ENCODE measurements around the gene B3GNT9.

B3GNT9 gene

GRCh38 chr16:67150833-67151396, at the start of gene B3GNT9:
Gene B3GNT9 (minus strand): TSS chr16:67150998. CDS start chr16:67150485, 513 bp downstream.
- DNase-seq: peak; percentile 84

- no peak for DNase-seq
These were observed 49.7 kb upstream of the B3GNT9 start for GRCh38 chr16:67200491-67200890.

GRCh38 chr16:67199808-67200198, 49.0 kb upstream of the B3GNT9 start:
- no peak for DNase-seq

- peak; percentile 95 for DNase-seq
These were observed 48.4 kb upstream of the B3GNT9 start, which contains the start of gene ELMO3 for GRCh38 chr16:67199011-67199807. Gene ELMO3 (plus strand): TSS chr16:67199131. CDS start chr16:67199327, 196 bp downstream.

- peak; percentile 72 for DNase-seq
These were observed 47.5 kb upstream of the B3GNT9 start for GRCh38 chr16:67198238-67198734.

- no peak for DNase-seq
These were observed 46.9 kb upstream of the B3GNT9 start for GRCh38 chr16:67197704-67198103.

- no peak for DNase-seq
These were observed 46.1 kb upstream of the B3GNT9 start for GRCh38 chr16:67196881-67197280.

GRCh38 chr16:67195676-67196075, 44.9 kb upstream of the B3GNT9 start:
- no peak for DNase-seq

- no peak for DNase-seq
These were observed 43.5 kb upstream of the B3GNT9 start for GRCh38 chr16:67194260-67194659.

GRCh38 chr16:67193536-67193935, 42.7 kb upstream of the B3GNT9 start:
- no peak for DNase-seq

- DNase-seq: no peak
These were observed 42.1 kb upstream of the B3GNT9 start for GRCh38 chr16:67192781-67193361.

GRCh38 chr16:67191995-67192681, 41.3 kb upstream of the B3GNT9 start, which contains the start of gene E2F4:
Gene E2F4 (plus strand): TSS chr16:67192155. CDS start chr16:67192228, 73 bp downstream.
- peak; percentile 94 for DNase-seq

GRCh38 chr16:67191411-67191994, 40.7 kb upstream of the B3GNT9 start:
- DNase-seq: no peak

- no peak for DNase-seq
These were observed 39.9 kb upstream of the B3GNT9 start for GRCh38 chr16:67190448-67191399.

- no peak for DNase-seq
These were observed 39.2 kb upstream of the B3GNT9 start, which contains the start of gene EXOC3L1 for GRCh38 chr16:67190041-67190440. Gene EXOC3L1 (minus strand): TSS chr16:67190136. CDS start chr16:67189676, 460 bp downstream.

- DNase-seq: no peak
These were observed 38.0 kb upstream of the B3GNT9 start for GRCh38 chr16:67188798-67189197.

GRCh38 chr16:67188323-67188722, 37.5 kb upstream of the B3GNT9 start:
- no peak for DNase-seq

- DNase-seq: no peak
These were observed 36.5 kb upstream of the B3GNT9 start for GRCh38 chr16:67187175-67187890.

- peak; percentile 97 for DNase-seq
These were observed 35.8 kb upstream of the B3GNT9 start for GRCh38 chr16:67186550-67186950.

GRCh38 chr16:67185651-67186134, 34.9 kb upstream of the B3GNT9 start:
- no peak for DNase-seq
